Measurements from ENCODE around the gene AP2A2.
"Not testable (repeated sequence)": the region's sequence is repeated elsewhere in the genome, so short reads cannot be mapped to it uniquely, and the experiment has no call there.

AP2A2 gene

DNA sequence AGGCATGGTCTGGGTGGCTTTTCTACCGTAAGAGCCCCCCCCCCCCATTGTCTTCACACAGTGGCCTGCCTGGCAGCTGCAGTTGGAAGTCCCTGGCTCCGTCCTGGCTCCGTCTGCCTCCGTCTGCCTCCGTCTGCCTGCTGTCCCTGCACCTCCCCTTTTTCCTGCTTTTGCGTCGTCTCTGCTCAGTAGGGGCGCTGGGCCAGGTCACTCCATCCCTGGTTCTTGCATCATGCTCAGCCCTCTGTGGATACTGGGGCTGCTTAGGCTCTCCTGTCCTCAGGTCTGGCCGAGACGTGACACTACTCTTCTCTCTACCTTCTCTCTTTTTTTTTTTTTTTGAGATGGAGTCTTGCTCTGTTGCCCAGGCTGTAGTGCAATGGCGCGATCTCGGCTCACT, 27.8 kb downstream of the AP2A2 start:
- DNase-seq (ENCODE audit: low read depth in 1 of 2, low spot score in 1 of 2), result no peak

DNA sequence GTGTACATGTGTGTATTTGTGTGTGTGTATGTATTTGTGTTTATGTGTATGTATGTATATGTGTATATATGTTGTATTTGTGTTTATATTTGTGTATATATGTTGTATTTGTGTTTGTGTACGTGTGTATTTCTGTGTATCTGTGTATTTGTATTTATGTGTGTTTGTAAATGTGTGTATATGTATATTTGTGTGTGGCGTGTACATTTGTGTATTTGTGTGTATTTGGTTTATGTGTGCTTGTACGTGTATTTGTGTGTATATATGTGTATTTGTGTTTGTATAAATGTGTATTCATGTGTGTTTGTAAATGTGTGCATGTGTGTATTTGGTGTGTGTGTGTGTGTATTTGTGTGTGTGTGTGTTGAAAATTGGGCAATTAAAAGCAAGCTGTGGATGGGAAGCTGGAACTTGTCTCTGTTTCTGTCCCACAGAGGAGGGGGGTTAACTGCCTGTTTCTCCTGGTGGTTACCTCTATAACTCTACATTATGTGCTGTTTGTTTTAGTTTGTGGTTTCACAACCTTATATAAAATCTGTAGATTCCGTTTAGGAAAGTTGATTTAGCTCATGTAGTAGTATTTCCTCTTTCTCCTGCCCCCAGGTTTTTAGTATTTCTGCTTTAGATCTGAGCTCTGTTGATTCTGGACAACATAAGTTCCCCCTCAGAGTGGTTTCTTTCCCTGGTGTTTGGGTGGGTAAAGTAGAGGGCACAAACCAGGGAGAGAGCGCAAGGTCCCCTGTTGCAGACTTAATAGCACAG, 28.9 kb downstream of the AP2A2 start:
- DNase-seq (ENCODE audit: low read depth in 1 of 2, low spot score in 1 of 2), result no peak

DNA sequence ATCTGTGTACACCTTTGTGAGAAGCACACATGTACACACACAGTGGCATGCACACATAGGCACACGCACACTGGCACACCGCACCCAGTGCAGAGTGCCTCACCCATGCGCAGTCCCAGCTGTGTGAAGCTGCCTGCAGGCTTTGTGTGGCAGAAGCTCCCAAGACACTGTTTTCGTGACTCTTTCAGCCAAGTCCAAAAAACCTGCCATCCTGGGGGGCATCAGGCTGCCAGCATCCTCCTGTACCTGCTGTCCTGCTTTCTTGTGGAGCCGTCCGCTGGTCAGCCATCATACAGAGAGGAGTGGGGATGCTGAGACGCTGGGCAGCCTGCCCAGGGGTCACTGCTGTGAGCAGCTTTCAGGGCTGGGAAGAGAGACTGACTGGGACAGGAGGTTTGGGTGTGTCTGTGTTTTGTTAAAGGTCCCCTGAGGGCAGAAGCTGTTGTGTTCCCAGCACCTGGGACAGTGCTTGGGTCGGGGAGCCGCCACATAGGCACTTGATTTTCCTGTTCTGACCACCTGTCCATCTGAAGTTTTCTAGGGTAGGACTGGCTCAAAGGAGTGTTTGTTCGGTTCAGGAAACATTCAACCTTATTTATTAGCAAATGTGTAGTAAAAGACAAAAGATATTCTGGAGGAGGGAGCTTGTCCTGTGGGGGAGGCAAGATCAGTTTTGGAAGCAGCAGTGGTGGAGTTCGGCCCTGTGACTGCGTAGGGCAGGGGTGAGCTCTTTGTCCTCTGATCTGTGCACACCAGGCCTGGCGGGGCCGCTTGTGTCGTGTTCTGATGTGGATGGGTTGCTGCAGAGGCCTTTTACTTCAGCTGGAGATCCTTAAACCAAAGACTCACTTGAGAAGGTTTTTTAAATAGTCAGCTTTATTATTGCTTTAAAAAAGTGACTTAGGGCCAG, 29.7 kb downstream of the AP2A2 start:
- no peak for DNase-seq (ENCODE audit: low read depth in 1 of 2, low spot score in 1 of 2)

DNA sequence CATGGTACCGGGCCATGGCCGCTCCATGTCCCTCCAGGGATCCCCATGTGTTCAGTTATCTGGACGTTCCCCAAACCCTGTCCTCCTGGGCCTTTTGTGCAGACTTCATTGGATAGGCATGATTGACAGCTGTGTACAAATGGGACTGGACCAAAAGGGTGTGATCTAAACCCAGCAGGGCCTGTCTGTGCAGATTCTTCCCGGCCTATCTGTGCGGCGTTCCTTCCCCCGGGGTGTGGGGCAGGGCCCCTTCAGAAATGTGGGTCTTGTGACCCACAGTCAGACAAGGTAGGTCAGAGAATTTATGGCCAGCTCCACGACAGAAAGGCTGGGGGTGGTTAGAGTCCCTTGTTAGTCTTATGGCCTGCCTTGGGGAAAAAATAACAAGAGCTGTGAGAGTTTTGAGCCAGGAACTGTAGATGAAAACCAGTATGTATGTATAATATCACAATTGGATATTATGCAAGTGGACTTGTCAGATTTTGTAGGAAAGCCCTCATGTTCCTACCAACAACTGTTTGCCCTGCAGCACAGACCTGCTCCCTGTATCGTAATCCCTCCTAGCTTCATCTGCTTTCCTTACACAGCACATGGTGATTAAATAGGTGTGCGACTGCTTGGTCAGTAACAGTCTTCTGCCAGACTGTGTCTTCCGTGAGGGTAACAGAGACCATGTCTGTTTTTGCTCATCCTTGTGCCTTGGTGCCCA, 31.7 kb downstream of the AP2A2 start:
- no peak for DNase-seq (ENCODE audit: low read depth in 1 of 2, low spot score in 1 of 2)

DNA sequence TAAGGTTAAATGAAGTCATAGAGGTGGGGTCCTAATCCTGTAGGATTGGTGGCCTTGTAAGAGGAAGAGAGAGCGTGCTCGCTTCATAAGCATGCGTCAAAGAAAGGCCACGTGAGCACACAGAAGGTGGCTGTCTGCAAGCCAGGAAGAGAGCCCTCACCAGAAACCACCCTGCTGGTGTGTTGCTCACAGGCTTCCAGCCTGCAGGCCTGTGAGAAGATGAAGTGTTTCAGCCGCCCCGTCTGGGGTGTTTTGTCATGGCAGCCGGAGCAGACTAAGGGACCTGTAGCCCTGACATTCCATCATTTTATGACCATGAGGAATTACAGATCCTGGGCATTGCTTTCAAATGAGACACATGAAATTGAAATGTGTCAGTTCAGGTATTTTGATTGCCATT, 32.4 kb downstream of the AP2A2 start:
- DNase-seq (ENCODE audit: low read depth in 1 of 2, low spot score in 1 of 2), result no peak

DNA sequence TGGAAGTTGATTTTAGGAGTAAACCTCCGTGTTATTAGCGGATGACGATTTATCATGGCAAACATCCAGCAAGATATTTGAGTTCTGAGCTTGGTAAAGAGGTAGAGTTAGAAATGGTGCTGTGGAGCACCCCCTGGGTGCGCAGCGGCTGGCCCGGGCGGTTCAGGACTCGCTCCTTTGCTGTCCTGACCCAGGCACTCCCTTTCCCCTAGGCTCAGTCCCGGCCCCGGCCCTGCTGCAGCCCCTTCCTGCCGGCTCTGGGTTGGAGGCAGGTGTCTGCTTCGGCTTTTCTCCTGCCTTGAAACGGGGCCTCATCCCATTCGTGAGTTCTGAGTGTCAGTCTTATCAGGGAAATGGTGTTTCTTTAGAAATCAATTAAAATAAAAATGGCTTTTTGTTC, 33.4 kb downstream of the AP2A2 start:
- DNase-seq (ENCODE audit: low read depth in 1 of 2, low spot score in 1 of 2), result no peak

DNA sequence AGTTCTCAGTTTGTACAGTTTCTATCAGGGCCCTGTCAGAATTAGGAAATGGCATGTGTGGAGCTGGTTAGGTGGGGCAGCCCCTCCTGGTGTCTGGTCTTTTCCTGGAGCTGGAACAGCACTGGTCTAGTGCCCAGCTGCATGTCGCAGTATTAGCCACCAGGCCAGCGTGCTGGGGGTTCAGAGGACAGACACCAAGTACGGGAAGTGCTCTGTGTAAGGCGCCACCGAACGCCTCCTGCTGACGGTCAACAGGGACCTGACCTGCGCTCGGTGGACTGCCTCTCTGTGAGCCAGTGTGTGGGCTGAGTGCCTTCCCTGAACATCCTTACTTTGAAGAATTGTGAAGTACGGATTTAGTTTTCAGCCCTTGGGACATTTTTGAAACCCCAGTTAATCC, 33.9 kb downstream of the AP2A2 start:
- DNase-seq (ENCODE audit: low read depth in 1 of 2, low spot score in 1 of 2), result no peak

DNA sequence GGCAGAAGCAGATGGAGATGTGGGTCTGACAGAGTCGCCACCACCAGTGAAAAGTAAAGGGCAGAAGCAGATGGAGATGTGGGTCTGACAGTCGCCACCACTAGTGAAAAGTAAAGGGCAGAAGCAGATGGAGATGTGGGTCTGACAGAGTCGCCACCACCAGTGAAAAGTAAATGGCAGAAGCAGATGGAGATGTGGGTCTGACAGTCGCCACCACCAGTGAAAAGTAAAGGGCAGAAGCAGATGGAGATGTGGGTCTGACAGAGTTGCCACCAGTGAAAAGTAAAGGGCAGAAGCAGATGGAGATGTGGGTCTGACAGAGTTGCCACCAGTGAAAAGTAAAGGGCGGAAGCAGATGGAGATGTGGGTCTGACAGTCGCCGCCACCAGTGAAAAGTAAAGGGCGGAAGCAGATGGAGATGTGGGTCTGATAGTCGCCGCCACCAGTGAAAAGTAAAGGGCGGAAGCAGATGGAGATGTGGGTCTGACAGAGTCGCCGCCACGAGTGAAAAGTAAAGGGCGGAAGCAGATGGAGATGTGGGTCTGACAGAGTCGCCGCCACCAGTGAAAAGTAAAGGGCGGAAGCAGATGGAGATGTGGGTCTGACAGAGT, 35.7 kb downstream of the AP2A2 start:
- DNase-seq (ENCODE audit: low read depth in 1 of 2, low spot score in 1 of 2), result not testable (repeated sequence)

DNA sequence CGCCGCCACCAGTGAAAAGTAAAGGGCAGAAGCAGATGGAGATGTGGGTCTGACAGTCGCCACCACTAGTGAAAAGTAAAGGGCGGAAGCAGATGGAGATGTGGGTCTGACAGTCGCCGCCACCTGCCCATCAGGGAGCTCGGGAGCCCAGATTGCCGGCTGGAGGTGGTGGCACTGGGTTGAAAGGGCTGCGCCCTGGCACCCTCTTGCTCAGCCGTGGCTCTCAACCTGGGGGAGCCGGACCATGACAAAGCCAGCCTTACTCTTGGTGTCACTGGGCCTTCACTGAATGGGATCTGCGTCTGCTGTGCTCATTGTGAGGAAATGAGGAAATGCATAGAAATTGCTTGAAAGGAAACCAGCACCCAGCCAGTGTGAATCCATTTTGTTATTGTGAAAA, 36.3 kb downstream of the AP2A2 start:
- DNase-seq (ENCODE audit: low read depth in 1 of 2, low spot score in 1 of 2), result no peak

DNA sequence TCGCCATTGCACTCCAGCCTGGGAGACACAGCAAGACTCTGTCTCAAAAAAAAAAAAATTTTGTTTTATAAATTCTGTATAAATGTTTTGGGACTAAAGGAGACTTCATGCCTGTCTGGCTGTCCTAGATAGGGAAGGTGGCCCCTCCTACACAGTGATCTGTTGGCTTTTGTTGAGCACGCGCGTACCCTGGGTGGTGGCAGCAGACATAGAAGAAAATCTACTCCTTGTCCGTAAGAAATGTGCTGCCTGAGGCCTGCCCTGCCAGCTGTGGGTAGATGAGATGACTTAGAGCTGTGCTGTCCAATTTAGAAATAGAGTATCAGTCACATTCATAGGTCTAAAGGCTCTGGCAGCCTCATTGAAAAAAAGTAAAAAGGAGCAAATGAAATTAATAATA, 37.0 kb downstream of the AP2A2 start:
- DNase-seq (ENCODE audit: low read depth in 1 of 2, low spot score in 1 of 2), result no peak

DNA sequence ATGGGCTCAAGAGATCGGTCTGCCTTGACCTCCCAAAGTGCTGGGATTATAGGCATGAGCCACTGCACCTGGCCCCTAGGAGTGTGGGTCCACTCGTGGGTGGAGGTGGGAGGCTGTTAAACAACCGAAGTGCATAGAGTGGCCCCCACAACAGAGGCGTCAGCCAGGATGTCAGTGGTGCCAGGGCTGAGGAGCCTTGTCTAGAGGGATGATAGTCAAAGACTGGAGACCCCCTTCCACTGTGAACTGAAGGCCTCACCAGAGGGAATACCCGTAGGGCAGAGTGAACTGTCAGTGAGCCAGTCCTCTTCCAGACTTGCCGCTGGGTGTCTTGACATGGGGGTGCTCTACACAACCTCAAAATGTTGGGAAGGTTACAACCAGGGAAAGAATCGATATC, 38.2 kb downstream of the AP2A2 start:
- DNase-seq (ENCODE audit: low read depth in 1 of 2, low spot score in 1 of 2), result no peak

DNA sequence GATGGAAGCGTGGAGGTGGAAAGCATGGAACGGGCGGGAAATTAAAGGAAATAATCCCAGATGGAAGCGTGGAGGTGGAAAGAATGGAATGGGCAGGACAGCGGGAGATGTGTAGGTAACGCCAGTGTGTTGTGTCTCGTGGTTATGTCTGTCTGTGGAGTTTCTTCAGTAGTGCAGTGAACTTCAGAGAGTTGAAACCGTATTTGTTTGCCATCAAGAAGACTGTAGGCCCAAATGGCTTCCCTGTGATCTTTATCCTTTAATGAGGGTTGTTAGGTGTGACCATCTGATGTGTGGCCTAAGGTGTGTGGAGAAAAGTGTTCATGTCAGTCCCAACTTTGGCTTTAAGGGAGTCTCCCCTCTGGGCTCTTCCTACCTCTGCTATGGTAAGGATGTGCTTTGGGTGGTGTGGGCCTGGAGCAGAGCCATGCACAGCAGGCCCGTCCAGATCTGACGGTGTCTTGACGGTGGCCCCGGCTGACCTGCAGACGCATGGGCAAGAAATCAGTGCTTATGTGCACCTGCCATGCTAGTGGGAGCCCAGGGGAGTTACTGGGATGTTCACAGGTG, 39.6 kb downstream of the AP2A2 start:
- DNase-seq (ENCODE audit: low read depth in 1 of 2, low spot score in 1 of 2), result no peak

DNA sequence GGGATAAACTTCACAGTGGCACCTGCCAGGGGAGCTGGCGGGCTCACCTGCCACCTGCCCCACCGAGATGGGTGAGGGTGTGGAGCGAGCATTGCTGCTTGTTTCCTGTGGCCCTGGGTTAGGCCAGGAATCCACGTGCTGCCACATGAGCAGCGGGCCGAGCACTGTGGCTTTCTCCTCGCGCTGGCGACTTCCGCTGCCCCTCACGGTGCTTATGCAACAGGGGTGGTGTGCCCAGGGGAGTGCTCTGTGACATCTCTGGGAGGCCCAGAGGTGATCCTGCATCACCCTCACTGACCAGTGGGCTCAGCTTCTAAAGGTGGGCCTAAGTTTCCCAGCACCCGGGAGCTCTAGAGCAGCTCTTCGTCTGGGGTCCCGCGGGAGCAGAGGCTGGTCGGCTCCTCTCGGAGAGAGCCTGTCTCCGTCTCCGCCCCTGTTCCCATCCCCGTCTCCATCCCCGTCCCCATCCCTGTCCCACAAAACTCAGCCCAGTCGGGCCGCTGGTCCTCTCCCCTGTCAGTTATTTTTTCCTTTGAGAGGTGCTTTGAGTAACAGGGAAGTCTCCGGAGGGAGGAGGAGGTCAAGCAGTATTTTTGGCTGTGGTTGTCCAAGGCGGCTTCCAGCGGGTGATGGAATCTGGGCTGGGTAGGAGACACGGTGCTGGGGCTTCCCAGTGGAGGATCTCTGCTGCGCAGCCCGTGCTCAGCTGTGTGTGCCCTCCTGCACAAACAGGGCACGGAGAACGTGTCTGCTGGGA, 42.5 kb downstream of the AP2A2 start:
- DNase-seq (ENCODE audit: low read depth in 1 of 2, low spot score in 1 of 2), result no peak

DNA sequence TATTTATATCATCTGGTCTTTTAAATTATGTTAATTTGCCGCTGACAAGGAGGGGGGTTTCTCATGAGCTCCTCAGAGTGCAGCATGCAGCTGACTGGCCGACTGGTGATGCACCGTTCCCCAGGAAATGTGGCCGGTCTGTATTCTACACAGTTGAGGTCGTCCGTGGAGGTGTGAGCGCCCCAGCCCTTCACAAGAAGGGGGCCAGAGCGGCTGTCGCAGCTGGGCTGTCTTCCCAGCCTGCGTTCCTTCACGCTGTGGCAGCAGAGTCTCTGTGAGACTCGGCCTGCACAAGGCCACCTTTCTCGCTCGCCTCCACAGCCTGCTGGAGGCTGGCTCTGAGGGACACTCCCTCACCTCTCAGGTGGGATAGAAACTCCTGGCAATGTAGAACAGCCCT, 43.2 kb downstream of the AP2A2 start:
- DNase-seq (ENCODE audit: low read depth in 1 of 2, low spot score in 1 of 2), result no peak

DNA sequence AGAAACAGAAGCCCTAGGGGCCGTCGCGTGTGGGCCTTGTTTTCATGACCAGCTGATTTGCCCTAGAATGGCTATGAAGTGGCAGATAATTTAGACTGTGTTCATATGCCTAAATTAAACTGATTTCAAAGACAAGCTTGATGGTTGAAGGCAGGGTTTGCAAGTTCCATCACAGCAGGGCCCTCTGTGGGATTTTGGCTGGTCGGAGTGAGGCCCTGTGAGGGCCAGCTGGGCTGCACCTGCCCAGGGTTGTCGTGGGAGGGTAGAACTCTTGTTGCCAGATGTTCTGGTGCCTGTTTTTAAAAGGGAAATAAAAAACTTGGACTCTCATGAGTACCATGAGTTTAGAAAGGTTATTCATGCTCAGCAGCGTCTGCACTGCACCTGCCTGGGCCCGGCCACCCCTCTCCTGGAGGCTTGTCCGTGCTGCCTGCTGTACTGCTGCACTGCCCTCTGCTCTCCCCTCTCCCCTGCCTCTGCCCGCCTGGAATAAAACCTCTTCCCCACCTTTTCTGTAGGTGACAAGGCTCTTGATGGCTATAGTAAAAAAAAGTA, 44.1 kb downstream of the AP2A2 start:
- DNase-seq (ENCODE audit: low read depth in 1 of 2, low spot score in 1 of 2), result no peak

DNA sequence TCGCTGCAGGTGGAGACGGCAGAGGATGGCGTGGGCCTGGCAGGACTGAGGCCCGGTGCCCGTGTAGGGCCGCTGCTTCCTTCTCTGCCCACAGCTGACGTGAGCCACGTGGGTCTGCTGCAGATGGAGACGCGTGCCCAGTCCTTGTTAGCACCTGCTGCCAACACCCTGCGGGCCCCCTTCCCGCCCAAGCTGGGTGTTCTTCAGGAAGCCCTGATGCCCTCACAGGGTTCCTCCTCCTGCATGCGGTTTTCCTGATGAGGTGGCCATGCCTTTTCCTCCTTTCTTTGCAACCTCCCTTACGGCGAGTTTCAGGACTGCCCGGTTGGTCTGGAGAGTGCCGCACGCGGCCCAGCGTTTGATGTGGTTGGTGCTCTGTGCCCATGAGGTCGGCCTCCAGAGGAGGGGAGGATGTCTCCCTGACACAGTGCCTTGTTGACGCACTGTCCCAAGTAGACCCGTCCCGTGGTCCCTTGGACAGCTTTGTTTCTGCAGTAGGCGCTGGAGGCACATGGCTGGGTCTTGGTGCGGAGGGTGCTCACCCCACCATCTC, 44.7 kb downstream of the AP2A2 start:
- no peak for DNase-seq (ENCODE audit: low read depth in 1 of 2, low spot score in 1 of 2)

DNA sequence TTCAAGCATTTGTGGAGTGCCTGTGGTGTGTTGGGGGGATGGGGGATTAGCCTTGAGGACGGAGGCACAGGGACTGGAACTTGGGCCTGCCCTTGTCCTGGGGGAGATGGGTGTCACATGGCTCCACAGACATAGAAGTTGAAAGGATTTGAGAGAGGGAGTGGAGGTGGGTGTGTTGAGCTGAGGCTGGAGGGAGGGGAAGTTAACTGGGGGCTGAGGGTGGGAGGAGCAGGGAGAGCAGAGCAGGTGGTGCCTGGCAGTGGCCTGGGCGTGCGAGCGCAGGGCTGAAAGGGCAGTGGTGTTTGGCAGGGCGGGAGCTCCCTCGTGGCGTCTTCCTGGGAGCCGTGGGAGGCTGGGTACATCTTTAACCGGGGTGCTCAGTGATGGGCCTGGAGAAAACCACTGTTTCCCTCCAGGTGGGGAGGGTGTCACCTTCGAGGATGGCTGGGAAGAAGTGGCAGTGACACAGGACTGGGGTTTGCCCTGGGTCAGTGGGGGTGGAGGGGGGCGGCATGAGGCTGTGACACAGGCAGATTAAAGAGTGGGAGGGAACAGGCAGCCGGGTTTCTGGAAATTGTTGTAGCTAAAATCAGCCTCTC, 45.5 kb downstream of the AP2A2 start:
- DNase-seq (ENCODE audit: low read depth in 1 of 2, low spot score in 1 of 2), result no peak

DNA sequence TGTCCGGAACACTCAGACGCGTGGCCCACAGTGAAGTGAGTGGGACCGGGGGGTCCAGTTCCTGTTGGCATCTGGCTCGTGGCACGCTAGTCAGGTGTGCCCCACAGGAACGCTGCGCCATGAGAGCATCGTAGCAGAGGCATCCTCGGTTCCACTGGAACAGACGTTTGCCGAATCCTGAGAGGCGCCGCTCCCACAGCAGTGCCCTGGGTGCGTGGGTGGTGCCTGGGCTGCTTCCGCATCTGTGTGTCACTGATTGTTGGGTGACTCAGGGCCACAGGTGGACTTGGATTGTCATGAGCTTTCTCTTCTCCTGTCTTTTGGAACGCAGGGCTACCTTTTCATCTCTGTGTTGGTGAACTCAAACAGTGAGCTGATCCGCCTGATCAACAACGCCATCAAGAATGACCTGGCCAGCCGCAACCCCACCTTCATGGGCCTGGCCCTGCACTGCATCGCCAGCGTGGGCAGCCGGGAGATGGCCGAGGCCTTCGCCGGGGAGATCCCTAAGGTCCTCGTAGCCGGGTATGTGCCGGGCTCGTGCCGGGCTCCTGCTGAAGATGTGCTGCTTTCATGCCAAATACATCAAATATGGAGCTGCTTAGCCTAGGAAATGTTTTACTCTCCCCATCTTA, 46.2 kb downstream of the AP2A2 start:
- DNase-seq (ENCODE audit: low read depth in 1 of 2, low spot score in 1 of 2), result no peak
